HG03280 (cell line): ENCODE results near the gene UBE2R2.
"Not testable (repeated sequence)": the region's sequence is repeated elsewhere in the genome, so short reads cannot be mapped to it uniquely, and the experiment has no call there.

ENCODE experiments used
- ATAC-seq: cut with Tn5 transposase; IDR thresholded peaks from one replicate; pipeline ENCODE4 v1.9.1; 2021; ENCODE audit warnings: mild to moderate bottlenecking, moderate library complexity; ENCODE audit not compliant: unreplicated experiment

Gene UBE2R2

GRCh38 chr9:33924978-33925797 is 108.2 kb downstream of the UBE2R2 start:
- ATAC-seq, result no peak

- no peak for ATAC-seq
These were observed 110.0 kb downstream of the UBE2R2 start for GRCh38 chr9:33926746-33927485.

- no peak for ATAC-seq
These were observed 110.7 kb downstream of the UBE2R2 start for GRCh38 chr9:33927694-33928093.

GRCh38 chr9:33931326-33931725 is 114.4 kb downstream of the UBE2R2 start:
- no peak for ATAC-seq

GRCh38 chr9:33932078-33932807 is 115.3 kb downstream of the UBE2R2 start:
- ATAC-seq, result no peak

- ATAC-seq, result no peak
These were observed 117.4 kb downstream of the UBE2R2 start for GRCh38 chr9:33934188-33934878.

- ATAC-seq, result no peak
These were observed 123.2 kb downstream of the UBE2R2 start for GRCh38 chr9:33939924-33940874.

GRCh38 chr9:33942471-33943083 is 125.6 kb downstream of the UBE2R2 start:
- ATAC-seq, result no peak

- no peak for ATAC-seq
These were observed 126.4 kb downstream of the UBE2R2 start for GRCh38 chr9:33943389-33943788.

GRCh38 chr9:33946779-33947535 is 130.0 kb downstream of the UBE2R2 start:
- ATAC-seq, result no peak

- no peak for ATAC-seq
These were observed 133.4 kb downstream of the UBE2R2 start for GRCh38 chr9:33950371-33950770.

GRCh38 chr9:33952066-33952465 is 135.1 kb downstream of the UBE2R2 start:
- ATAC-seq, result no peak

GRCh38 chr9:33956544-33956943 is 139.6 kb downstream of the UBE2R2 start:
- ATAC-seq, result no peak

- no peak for ATAC-seq
These were observed 142.8 kb downstream of the UBE2R2 start for GRCh38 chr9:33959725-33960124.

- ATAC-seq, result not testable (repeated sequence)
These were observed 145.5 kb downstream of the UBE2R2 start for GRCh38 chr9:33962468-33962867.

GRCh38 chr9:33964086-33964768 is 147.3 kb downstream of the UBE2R2 start:
- ATAC-seq, result no peak
